ENCODE measurements around the gene MED13L. TPM values are rescaled to one million over a fixed set of nuclear protein-coding genes. Genes with fewer than 3 reads are reported as not detected.

The MED13L gene
- total and polyA plus RNA-seq, 12 donors, result 8.8 to 106 (median 73.8) TPM

DNA sequence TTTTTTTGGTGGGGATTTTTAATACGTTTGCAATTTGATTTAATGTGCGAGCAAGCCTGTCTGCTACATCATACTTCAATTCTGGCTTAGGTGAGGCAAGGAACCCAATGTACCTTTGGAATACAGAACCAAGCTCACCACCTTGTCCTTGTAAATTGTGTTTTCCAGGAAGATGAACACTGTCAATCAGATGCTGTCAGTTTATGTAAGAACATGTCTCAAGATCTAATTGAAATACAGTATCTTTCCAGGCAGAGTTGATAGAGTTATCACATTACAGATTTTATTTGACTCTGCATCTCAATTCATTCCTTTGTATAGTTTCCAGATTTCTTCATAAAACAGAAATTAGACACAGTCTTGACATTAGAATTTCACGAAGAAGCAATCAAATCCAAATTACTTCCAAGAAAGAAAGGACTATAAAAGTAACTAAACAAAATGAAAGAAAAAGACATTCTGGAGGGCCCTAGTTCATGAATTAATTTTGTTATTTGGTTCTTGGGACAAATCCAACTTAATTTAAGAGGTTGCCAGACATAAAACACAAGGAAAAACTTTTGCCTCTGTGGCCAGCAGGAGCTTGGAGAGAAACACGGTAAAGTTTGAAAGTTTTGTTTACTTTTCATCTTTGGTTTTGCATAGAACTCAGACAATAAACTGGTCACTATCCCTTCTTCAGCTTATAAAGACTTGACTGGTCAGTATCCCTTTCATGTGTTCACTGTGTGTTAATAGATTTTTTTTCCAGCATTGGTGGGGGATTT, 16.4 kb upstream of the MED13L start:
- DNase-seq, result no peak
- intact Hi-C loops (cut with DNase I), result no loop called here

DNA sequence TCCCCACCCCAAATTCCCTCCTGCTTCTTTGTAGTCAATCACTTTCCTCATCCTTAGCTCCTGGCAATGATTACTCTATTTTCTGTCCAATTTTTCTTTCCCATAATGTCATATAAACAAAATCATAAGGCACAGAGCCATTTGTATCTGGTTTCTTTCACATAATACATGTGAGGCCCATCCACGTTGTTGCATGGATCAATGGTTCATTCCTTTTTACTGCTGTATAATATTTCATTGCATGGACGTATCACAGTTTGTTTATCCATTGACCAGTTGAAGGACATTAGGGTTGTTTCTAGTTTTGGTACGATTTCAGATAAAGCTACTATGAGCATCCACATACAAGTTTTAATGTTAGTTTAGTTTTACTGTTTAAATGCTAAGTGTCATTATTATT, 13.7 kb upstream of the MED13L start:
- no peak for DNase-seq
- WGBS, 4 donors, result 71 to 81% (median 79%) methylated on average over 3 of the region's 3 CpGs
- H3K9me3 ChIP-seq (replicated peaks in 1 of 3), result no peaks in the 10 kb centered on the region
- no peaks in the 10 kb centered on the region for H3K4me1 ChIP-seq (replicated peaks in 1 of 2)
- intact Hi-C loops (cut with DNase I), result no loop called here
- H3K36me3 ChIP-seq (replicated peaks in 1 of 2), result no peaks in the 10 kb centered on the region
- no peak overlapping the region for H3K4me3 ChIP-seq
- no peak overlapping the region for H3K27ac ChIP-seq
- no peaks in the 10 kb centered on the region for H3K27me3 ChIP-seq
- TF ChIP-seq, protein P1, sequence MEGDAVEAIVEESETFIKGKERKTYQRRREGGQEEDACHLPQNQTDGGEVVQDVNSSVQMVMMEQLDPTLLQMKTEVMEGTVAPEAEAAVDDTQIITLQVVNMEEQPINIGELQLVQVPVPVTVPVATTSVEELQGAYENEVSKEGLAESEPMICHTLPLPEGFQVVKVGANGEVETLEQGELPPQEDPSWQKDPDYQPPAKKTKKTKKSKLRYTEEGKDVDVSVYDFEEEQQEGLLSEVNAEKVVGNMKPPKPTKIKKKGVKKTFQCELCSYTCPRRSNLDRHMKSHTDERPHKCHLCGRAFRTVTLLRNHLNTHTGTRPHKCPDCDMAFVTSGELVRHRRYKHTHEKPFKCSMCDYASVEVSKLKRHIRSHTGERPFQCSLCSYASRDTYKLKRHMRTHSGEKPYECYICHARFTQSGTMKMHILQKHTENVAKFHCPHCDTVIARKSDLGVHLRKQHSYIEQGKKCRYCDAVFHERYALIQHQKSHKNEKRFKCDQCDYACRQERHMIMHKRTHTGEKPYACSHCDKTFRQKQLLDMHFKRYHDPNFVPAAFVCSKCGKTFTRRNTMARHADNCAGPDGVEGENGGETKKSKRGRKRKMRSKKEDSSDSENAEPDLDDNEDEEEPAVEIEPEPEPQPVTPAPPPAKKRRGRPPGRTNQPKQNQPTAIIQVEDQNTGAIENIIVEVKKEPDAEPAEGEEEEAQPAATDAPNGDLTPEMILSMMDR (IDR thresholded peaks at IDR 0.05), result no peak
- no peak for TF ChIP-seq POLR2A (IDR thresholded peaks at IDR 0.05)

More for the DNA sequence above, 16.4 kb upstream of the MED13L start:
- H3K27me3 ChIP-seq, result no peaks in the 10 kb centered on the region
- no peaks in the 10 kb centered on the region for H3K9me3 ChIP-seq (replicated peaks in 1 of 3)
- H3K36me3 ChIP-seq (replicated peaks in 1 of 2), result no peaks in the 10 kb centered on the region
- H3K4me3 ChIP-seq, result no peak overlapping the region
- TF ChIP-seq, protein P1 (IDR thresholded peaks at IDR 0.05), result no peak
- no peak for TF ChIP-seq POLR2A (IDR thresholded peaks at IDR 0.05)
- H3K4me1 ChIP-seq (replicated peaks in 1 of 2), result no peaks in the 10 kb centered on the region
- 65 to 77% (median 73%) methylated on average over 4 of the region's 4 CpGs for WGBS, 4 donors
- H3K27ac ChIP-seq, result no peak overlapping the region

DNA sequence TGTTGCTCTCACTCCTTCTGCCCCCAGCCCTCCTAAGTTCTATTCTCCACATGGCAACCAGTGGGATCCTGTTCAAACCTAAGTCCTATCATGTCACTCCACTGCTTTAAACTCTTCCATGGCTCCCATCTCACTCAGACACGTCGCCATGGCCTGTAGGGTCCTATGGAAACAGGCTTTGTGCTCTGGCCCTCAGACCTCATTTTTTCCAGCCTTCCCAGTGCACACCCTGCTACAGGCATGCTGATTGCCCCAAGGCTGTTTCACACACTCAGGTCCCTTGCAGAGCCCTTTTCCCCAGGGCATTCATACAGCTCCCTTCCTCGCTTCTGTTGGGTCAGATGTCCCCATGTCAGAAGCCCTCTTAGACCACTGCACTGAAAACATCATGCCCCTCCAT, 11.2 kb upstream of the MED13L start:
- H3K36me3 ChIP-seq (replicated peaks in 1 of 2), result no peaks in the 10 kb centered on the region
- H3K27me3 ChIP-seq, result no peaks in the 10 kb centered on the region
- WGBS, 4 donors, result 90 to 97% (median 95%) methylated on average over 3 of the region's 3 CpGs
- no peak overlapping the region for H3K27ac ChIP-seq
- no peak for DNase-seq
- TF ChIP-seq, protein P1 (IDR thresholded peaks at IDR 0.05), result no peak
- TF ChIP-seq POLR2A (IDR thresholded peaks at IDR 0.05), result no peak
- no peak overlapping the region for H3K4me3 ChIP-seq
- intact Hi-C loops (cut with DNase I), result no loop called here
- H3K4me1 ChIP-seq (replicated peaks in 1 of 2), result no peaks in the 10 kb centered on the region
- no peaks in the 10 kb centered on the region for H3K9me3 ChIP-seq (replicated peaks in 1 of 3)

DNA sequence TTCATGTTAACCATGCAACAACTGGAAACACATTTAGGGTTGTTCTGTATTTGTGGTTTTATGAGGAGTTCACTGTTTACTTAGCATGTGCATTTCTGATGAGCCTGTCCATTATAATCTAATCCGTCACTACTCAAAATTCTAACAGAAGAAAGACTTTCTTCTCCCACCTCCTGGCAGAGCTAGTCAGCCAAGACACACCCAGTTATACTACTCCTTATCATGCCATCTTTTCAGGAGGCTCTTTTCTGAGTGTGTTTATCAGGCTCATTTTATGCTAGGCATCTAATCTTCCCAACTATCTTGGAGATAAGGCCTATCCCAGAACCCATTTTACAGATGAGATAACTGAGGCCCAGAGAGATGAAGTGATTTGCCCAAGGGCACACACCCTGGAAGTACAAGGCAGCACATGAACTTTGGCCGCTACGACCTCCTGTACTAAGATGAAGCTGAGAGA, 10.4 kb upstream of the MED13L start:
- TF ChIP-seq, protein P1 (IDR thresholded peaks at IDR 0.05), result no peak
- TF ChIP-seq POLR2A (IDR thresholded peaks at IDR 0.05), result no peak
- intact Hi-C loops (cut with DNase I), result no loop called here

More for the DNA sequence above, 10.4 kb upstream of the MED13L start:
- H3K4me3 ChIP-seq, result no peak overlapping the region
- no peaks in the 10 kb centered on the region for H3K36me3 ChIP-seq (replicated peaks in 1 of 2)
- H3K27ac ChIP-seq, result no peak overlapping the region
- 79 to 92% (median 90%) methylated on average over 3 of the region's 3 CpGs for WGBS, 4 donors
- no peaks in the 10 kb centered on the region for H3K9me3 ChIP-seq (replicated peaks in 1 of 3)
- H3K27me3 ChIP-seq, result no peaks in the 10 kb centered on the region
- no peaks in the 10 kb centered on the region for H3K4me1 ChIP-seq (replicated peaks in 1 of 2)
- no peak for DNase-seq
